Breast epithelium (tissue), 3 donors: ENCODE results near the gene PTPRF.

Experiments
- POLR2A ChIP-seq: fragments of 450-650 bp; IDR thresholded peaks from one replicate; pipeline ENCODE4 v1.6.1; 2016; ENCODE audit warnings: antibody characterized with exemption, mild to moderate bottlenecking, moderate library complexity
- TF ChIP-seq, protein P1 (sequence below), 3 donors: fragments of 450-650 bp; IDR thresholded peaks; one replicate each; pipeline ENCODE4 v1.5.1; 2016 to 2017; ENCODE audit warnings: antibody characterized with exemption in 3 of 3, mild to moderate bottlenecking in 3 of 3, moderate library complexity in 3 of 3

DNA sequence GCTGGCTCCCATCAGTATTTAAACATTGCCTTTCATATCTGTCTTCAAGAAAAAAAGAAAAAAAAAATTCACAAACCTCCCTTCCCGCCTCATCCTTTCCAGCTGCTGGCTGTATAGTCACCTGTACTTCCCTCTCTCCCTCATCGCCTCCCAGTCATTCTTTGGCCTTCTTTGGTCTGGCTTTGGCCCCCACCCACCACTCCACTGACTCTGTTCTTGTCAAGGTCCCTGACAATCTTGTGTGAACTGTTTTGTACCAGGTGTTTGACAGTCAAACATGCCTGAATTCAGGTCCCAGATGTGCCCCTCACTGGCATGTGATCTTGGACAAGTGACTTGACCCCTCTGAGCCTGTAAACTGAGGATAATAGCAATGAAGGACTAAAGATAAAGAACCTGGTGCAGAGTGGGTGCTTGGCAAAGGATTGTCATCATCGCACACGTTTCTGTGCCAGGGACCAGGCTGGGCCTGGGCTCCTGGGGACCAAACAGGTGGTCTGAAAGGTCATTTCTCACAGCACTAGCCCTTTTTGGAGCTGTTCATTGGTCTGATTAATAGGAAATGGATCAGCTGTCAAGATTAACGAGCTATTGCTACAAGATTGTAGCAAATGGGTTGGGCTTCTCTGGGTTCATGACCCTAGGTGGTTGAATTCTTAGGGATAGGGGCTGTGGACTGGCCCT, 21.5 kb downstream of the PTPRF start:
- TF ChIP-seq POLR2A = no peak
- TF ChIP-seq, protein P1, sequence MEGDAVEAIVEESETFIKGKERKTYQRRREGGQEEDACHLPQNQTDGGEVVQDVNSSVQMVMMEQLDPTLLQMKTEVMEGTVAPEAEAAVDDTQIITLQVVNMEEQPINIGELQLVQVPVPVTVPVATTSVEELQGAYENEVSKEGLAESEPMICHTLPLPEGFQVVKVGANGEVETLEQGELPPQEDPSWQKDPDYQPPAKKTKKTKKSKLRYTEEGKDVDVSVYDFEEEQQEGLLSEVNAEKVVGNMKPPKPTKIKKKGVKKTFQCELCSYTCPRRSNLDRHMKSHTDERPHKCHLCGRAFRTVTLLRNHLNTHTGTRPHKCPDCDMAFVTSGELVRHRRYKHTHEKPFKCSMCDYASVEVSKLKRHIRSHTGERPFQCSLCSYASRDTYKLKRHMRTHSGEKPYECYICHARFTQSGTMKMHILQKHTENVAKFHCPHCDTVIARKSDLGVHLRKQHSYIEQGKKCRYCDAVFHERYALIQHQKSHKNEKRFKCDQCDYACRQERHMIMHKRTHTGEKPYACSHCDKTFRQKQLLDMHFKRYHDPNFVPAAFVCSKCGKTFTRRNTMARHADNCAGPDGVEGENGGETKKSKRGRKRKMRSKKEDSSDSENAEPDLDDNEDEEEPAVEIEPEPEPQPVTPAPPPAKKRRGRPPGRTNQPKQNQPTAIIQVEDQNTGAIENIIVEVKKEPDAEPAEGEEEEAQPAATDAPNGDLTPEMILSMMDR (IDR thresholded peaks at IDR 0.05) = no peak
